Measurements from ENCODE around the gene LRRC63. TPM values are rescaled to one million over a fixed set of nuclear protein-coding genes. Genes with fewer than 3 reads are reported as not detected.

The LRRC63 gene
- total and polyA plus RNA-seq, 9 of the 15 experiments (the other 6 are each of a cell fraction or from before 2014, with no cell fraction given), result 0.07 to 0.41 (median 0.24) TPM; not detected in 1

DNA sequence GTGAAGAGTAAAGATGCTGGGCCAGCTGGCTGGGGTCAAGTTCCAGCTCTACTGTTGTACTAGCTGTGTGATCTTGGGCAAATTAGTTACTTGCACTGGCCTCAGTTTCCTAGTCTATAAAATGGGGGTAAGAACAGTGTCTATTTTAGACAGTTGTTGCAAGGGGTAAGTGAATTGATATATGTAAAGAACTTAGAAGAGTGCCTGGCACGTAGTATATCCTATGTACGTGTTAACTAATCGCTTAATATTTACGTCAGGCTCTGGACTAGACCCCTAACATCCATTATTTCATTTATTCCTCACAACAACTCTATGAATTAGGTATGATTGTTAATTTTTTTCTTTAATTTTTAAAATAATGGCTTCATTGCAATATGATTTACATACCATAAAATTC lies 26.1 kb upstream of the LRRC63 start:
- no peak overlapping the region for H3K27ac ChIP-seq (ENCODE audit: extremely low read depth, low read depth, low read length)
- CTCF ChIA-PET (ENCODE audit: low intra/inter-chr PET ratio), result no interaction called here
- BruUV-seq (replicated peaks), result no TSS peak
- intact Hi-C loops (cut with micrococcal nuclease), result no loop called here
- WGBS (ENCODE audit: insufficient coverage, low coverage, missing lambda C conversion rate), result 54% methylated on average over 4 of the region's 4 CpGs
- no peaks in the 10 kb centered on the region for H4K20me1 ChIP-seq (replicated peaks; ENCODE audit: control insufficient read depth, insufficient read depth, low read length)
- H3K36me3 ChIP-seq (ENCODE audit: control insufficient read depth, insufficient read depth, low read length), result no peaks in the 10 kb centered on the region
- no peak overlapping the region for H3K9ac ChIP-seq (ENCODE audit: insufficient read depth in 1 of 2, low read depth in 2 of 2, low read length in 2 of 2)
- no peaks in the 10 kb centered on the region for H3K9me3 ChIP-seq (replicated peaks; ENCODE audit: control insufficient read depth, insufficient read depth, low read depth, low read length)
- no peak for ATAC-seq
- H2AFZ ChIP-seq (ENCODE audit: low read depth, low read length), result no peak overlapping the region
- H3K4me2 ChIP-seq (ENCODE audit: insufficient read depth, low read length), result no peak overlapping the region
- DNase-seq (ENCODE audit: extremely low read depth in 1 of 4, low spot score in 3 of 4), result no peak
- no peaks in the 10 kb centered on the region for H3K27me3 ChIP-seq (ENCODE audit: control insufficient read depth in 2 of 2, insufficient read depth in 2 of 2, low read length in 2 of 2)
- no peak for FAIRE-seq
- peaks cover 14% of the 10 kb centered on the region for H3K79me2 ChIP-seq (ENCODE audit: control insufficient read depth, insufficient read depth, low read length)
- H3K9me1 ChIP-seq (ENCODE audit: control insufficient read depth, insufficient read depth, low read length), result no peaks in the 10 kb centered on the region
- H3K4me3 ChIP-seq, result no peak overlapping the region
- POLR2A ChIA-PET, result no interaction called here
- H3K4me1 ChIP-seq (replicated peaks in 1 of 2; ENCODE audit: control insufficient read depth in 2 of 2, insufficient read depth in 2 of 2, low read length in 2 of 2), result peaks cover 7 to 22% of the 10 kb centered on the region in 2 experiments; a peak in 4 of 5 replicates
- no peak for TF ChIP-seq NR4A1 (CRISPR knock-in tag; IDR thresholded peaks at IDR 0.05)
- no peak for TF ChIP-seq NR4A1 (tag; IDR thresholded peaks at IDR 0.05)
- TF ChIP-seq FOS (IDR thresholded peaks at IDR 0.05; ENCODE audit: extremely low read depth, insufficient read length), result no peak
- TF ChIP-seq THRAP3 (IDR thresholded peaks at IDR 0.05; ENCODE audit: borderline replicate concordance), result no peak
- TF ChIP-seq, protein P1, sequence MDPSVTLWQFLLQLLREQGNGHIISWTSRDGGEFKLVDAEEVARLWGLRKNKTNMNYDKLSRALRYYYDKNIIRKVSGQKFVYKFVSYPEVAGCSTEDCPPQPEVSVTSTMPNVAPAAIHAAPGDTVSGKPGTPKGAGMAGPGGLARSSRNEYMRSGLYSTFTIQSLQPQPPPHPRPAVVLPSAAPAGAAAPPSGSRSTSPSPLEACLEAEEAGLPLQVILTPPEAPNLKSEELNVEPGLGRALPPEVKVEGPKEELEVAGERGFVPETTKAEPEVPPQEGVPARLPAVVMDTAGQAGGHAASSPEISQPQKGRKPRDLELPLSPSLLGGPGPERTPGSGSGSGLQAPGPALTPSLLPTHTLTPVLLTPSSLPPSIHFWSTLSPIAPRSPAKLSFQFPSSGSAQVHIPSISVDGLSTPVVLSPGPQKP (CRISPR knock-in tag; IDR thresholded peaks at IDR 0.05), result no peak
- peak; percentile 38; the same call in 1 of the 2 replicates for TF ChIP-seq BCOR (IDR thresholded peaks at IDR 0.05)
- peak; percentile 94 for TF ChIP-seq RBM25 (IDR thresholded peaks at IDR 0.05; ENCODE audit: low read depth, low read length, severe bottlenecking)
- TF ChIP-seq CEBPB (tag; IDR thresholded peaks at IDR 0.05), result no peak
- TF ChIP-seq RBFOX2 (IDR thresholded peaks at IDR 0.05; ENCODE audit: low read depth, low read length), result no peak
- TF ChIP-seq KDM1A (IDR thresholded peaks at IDR 0.05), result 0 out of 4 replicates have a peak, but pooled peaks of 1 of the 2 experiments have one; percentile 23
- no peak for TF ChIP-seq PPARD (CRISPR knock-in tag; IDR thresholded peaks at IDR 0.05)
- in situ Hi-C loops (cut with MboI), result no loop called here

All from K562 (cell line).